ENCODE measurements around the gene MAB21L4. TPM values are rescaled to one million over a fixed set of nuclear protein-coding genes. Genes with fewer than 3 reads are reported as not detected.

MAB21L4 gene
- total and polyA plus RNA-seq, 2 of the 8 experiments (the other 6 are each of a cell fraction or from before 2014, with no cell fraction given) = 0.11 TPM; not detected in 1

DNA sequence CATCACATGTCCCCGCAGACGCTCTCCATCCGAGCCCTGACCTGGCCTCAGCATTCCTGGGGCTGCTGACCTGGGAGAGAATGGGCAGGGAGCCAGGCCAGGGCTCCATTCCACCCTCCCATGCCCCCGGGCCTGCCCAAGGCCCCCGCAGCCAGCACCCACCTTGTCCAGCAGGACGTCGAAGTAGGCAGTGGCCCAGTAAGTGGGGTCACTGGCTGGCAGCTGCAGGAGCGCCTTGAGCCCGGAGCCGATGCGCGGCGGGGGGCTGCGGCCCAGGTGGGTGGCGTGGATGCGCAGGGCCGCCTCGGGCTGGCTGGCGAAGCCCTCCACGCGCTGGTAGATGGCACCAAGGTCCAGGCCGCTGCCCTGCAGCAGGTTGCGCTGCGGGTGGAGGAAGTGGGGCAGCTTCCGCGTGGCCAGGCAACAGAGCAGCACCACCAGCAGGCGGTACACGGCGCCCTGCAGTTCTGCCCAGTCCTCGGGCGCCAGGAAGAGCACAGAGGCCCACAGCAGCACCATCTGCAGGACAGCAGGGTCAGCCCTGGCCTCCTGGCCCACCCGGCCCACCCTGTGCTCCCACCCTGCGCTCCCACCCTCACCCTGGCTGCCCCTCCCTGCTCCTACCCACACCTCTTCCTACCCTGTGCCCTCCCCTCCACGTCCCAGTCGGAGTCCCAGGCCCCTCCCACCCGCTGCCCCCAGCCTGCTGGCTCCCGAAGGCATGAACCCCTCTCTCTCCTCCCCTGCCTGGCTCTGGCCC lies 7.6 kb downstream of the MAB21L4 start:
- Histone ChIP-seq H3K79me2 (ENCODE audit: control insufficient read depth in 1 of 2, insufficient read depth in 2 of 2, low read length in 2 of 2) (no peaks in the 10 kb centered on the region), H2BK5ac (ENCODE audit: low read depth, low read length) (no peak overlapping the region), H2BK15ac (ENCODE audit: low read length) (no peak overlapping the region), H2AFZ (ENCODE audit: low read length) (no peak overlapping the region), H4K20me1 (replicated peaks in 1 of 2; ENCODE audit: control insufficient read depth in 1 of 2, insufficient read depth in 2 of 2, low read length in 2 of 2) (no peaks in the 10 kb centered on the region), H3K27ac (ENCODE audit: low read depth, low read length) (no peak overlapping the region), H2BK12ac (ENCODE audit: low read depth, low read length) (no peak overlapping the region), H2BK20ac (ENCODE audit: low read length) (no peak overlapping the region), H3K14ac (ENCODE audit: insufficient read length) (no peak overlapping the region), H3K4me2 (ENCODE audit: insufficient read depth in 1 of 2, low read depth in 2 of 2, low read length in 2 of 2) (no peak overlapping the region), H3K23ac (ENCODE audit: insufficient read length) (no peak overlapping the region), H3K9ac (replicated peaks in 1 of 4; ENCODE audit: extremely low read depth in 1 of 4, low read depth in 3 of 4, low read length in 3 of 4) (no peak overlapping the region), H3K36me3 (ENCODE audit: control insufficient read depth in 2 of 4, insufficient read depth in 4 of 4, low read length in 3 of 4) (no peaks in the 10 kb centered on the region), H3K56ac (replicated peaks; ENCODE audit: insufficient read length, low read depth, low read length) (no peak overlapping the region), H4K5ac (ENCODE audit: insufficient read length, low read depth, low read length) (no peak overlapping the region), H4K8ac (ENCODE audit: extremely low read depth, insufficient read depth, low read length) (no peak overlapping the region), H3K9me3 (ENCODE audit: insufficient read depth in 2 of 2, low read depth in 1 of 2, low read length in 1 of 2) (no peaks in the 10 kb centered on the region), H3K18ac (ENCODE audit: extremely low read depth, low read length) (no peak overlapping the region), H3K4ac (replicated peaks; ENCODE audit: insufficient read length, low read depth, low read length) (no peak overlapping the region), H4K91ac (replicated peaks; ENCODE audit: insufficient read length, low read length) (no peak overlapping the region), H3K27me3 (replicated peaks in 1 of 4; ENCODE audit: control insufficient read depth in 3 of 4, extremely low read depth in 1 of 4, insufficient read depth in 3 of 4, low read length in 3 of 4) (no peaks in the 10 kb centered on the region), H3K4me3 (ENCODE audit: extremely low read depth in 1 of 4, insufficient read depth in 2 of 4, low read depth in 3 of 4, low read length in 4 of 4) (no peak overlapping the region), H2BK120ac (replicated peaks; ENCODE audit: low read depth, low read length) (no peak overlapping the region), H2AK5ac (ENCODE audit: low read depth, low read length) (no peak overlapping the region), H3K79me1 (ENCODE audit: low read depth, low read length) (no peaks in the 10 kb centered on the region), H3K4me1 (replicated peaks in 1 of 4; ENCODE audit: control insufficient read depth in 3 of 4, insufficient read depth in 4 of 4, low read length in 3 of 4) (peaks cover 0 to under 1% (median 0%) of the 10 kb centered on the region in 4 experiments; a peak in 2 of 7 replicates), H3K23me2 (ENCODE audit: low read depth, low read length) (no peaks in the 10 kb centered on the region)
- WGBS, 2 experiments (ENCODE audit: extremely low coverage in 1 of 2, insufficient coverage in 1 of 2, insufficient read length in 1 of 2, insufficient replicate concordance in 2 of 2, low coverage in 1 of 2, low lambda C conversion rate in 2 of 2, missing lambda C conversion rate in 1 of 2) = 87% methylated on average over 27 of the region's 37 CpGs; no CpG with 5 or more reads in 1 of the 2 experiments
- TF ChIP-seq RAD21 (IDR thresholded peaks at IDR 0.05 in 1 of 2, conservative IDR thresholded peaks at IDR 0.05 in 1 of 2; ENCODE audit: low read depth in 2 of 2, low read length in 2 of 2) (peak in 1 of 2 experiments; percentile 8; a peak in 1 of 4 replicates), POLR2A (IDR thresholded peaks at IDR 0.05; ENCODE audit: control extremely low read depth in 1 of 2, low read depth in 2 of 2, low read length in 2 of 2) (no peak)
- TF ChIP-seq, protein P1, sequence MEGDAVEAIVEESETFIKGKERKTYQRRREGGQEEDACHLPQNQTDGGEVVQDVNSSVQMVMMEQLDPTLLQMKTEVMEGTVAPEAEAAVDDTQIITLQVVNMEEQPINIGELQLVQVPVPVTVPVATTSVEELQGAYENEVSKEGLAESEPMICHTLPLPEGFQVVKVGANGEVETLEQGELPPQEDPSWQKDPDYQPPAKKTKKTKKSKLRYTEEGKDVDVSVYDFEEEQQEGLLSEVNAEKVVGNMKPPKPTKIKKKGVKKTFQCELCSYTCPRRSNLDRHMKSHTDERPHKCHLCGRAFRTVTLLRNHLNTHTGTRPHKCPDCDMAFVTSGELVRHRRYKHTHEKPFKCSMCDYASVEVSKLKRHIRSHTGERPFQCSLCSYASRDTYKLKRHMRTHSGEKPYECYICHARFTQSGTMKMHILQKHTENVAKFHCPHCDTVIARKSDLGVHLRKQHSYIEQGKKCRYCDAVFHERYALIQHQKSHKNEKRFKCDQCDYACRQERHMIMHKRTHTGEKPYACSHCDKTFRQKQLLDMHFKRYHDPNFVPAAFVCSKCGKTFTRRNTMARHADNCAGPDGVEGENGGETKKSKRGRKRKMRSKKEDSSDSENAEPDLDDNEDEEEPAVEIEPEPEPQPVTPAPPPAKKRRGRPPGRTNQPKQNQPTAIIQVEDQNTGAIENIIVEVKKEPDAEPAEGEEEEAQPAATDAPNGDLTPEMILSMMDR (IDR thresholded peaks at IDR 0.05; ENCODE audit: control extremely low read depth in 1 of 3, insufficient read depth in 1 of 3, low read depth in 1 of 3, low read length in 3 of 3) = peak in 2 of 3 experiments; percentile 15 to 34; a peak in 3 of 4 replicates
- ChIA-PET POLR2A (ENCODE audit: partially characterized antibody) (no interaction called here), CTCF (ENCODE audit: partially characterized antibody) (interaction anchor here (1.1 to 4.4 kb wide), 4 partner anchors 12 to 65 kb away, joined by 3 to 26 read pairs (median 3); no protein-coding TSS in a partner anchor)
- DNase-seq (ENCODE audit: low read depth in 1 of 2, low spot score in 2 of 2) = no peak
- FAIRE-seq = no peak

All from H1 (cell line).